Testis (tissue), 2 donors: ENCODE results near the gene PLAC8.

Source experiments
- CTCF ChIP-seq, 3 experiments: fragments of 450-650 bp in 2 of 3; fragments of 200-600 bp in 1 of 3; sonication (generic) in 1 of 3; IDR thresholded peaks; one replicate each; pipeline ENCODE4 v1.5.1; 2016 to 2019; ENCODE audit warnings: antibody characterized with exemption in 3 of 3, mild to moderate bottlenecking in 2 of 3, moderate library complexity in 1 of 3
- POLR2A ChIP-seq: fragments of 450-650 bp; IDR thresholded peaks from one replicate; pipeline ENCODE4 v1.6.1; 2017; ENCODE audit warnings: antibody characterized with exemption, mild to moderate bottlenecking, moderate library complexity

DNA sequence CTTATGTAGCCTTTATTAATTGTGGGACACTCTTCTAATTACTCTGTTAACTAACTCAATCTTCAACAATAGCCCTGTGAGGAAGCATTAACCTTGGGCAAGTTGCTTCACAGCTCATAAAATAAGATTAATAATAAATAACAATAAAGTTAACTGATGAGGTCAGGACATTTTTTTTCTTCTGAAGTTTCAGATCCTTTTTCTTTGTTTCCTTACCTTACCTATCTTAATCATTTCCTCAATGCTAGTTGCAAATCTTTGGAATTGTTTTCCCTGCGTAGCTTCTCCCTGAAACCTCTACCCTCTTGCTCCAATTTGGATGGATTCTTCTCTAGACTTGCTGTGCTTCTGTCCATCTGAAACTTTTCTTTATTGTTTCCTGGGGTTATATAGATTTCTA is 17.5 kb upstream of the PLAC8 start:
- TF ChIP-seq CTCF (IDR thresholded peaks at IDR 0.05), result no peak
- no peak for TF ChIP-seq POLR2A
